ENCODE results near the gene DLG2.

DLG2 gene

GRCh38 chr11:84532364-84532763 is 1094.8 kb downstream of the DLG2 start:
- no peak for DNase-seq

DNA sequence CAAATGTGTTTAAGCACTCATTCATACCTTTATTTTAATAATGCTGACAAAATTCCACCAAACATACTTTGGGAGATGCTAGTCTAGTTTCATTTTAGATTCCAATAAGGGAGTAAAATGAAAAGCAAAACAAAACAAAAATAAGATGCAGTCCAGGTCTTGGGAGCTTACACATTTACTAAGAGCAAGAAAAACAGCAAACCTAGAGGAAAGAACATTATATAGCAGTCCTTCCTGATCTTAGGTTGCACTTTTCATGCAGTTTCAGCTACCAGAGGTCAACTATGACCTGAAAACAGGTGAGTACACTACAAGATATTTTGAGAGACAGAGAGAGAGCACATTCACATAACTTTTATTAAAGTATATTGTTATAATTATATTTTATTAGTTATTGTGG is 1100.9 kb downstream of the DLG2 start:
- DNase-seq: no peak

GRCh38 chr11:84524422-84525051 is 1102.6 kb downstream of the DLG2 start:
- DNase-seq: peak; percentile 53

GRCh38 chr11:84522331-84522730 is 1104.8 kb downstream of the DLG2 start:
- DNase-seq: no peak

DNA sequence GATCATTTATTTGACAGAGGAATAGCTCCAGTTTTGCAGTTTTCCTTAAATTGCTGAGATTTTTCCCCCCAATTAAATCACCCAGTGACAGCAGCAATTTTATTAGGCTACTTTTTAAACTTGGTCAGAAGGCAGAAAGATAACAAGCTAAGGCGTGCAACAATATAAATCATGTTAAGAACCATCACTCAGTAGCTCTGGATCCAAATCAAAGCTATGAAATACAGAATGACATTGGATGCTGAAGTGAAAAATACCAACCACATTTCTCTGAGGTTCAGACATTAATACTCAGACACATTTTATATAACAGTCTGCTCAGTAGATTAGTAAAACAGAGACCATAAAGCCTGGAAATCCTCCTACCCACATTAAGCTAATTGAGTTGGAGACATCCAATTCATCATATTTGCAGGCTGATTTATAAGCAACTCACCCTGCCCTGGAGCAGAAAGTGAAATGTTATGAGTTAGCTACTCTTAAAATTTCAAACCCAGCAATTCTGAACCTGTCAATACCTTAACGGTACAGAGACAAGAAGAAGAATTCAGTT is 1108.4 kb downstream of the DLG2 start:
- no peak for DNase-seq

- no peak for DNase-seq
These were observed 1112.7 kb downstream of the DLG2 start for GRCh38 chr11:84514436-84514835.

GRCh38 chr11:84503503-84503902 is 1123.6 kb downstream of the DLG2 start:
- DNase-seq: no peak

DNA sequence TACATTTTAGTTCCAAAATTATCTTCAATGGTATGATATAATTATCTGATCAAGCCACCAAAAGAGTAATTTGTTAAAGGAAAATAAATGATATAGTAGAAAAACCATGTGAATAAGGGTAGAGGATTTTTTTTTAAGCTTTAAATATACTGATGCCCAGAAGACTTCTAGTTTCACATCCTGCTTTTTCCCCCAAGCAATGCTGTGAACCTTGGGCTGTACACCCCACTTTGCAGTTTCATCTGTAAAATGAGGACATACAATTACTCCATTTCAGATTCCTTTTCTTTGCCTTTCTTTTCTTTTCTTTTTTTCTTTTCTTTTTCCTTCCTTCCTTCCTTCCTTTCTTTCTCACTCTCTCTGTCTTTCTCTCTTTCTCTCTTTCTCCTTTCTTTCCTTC is 1125.4 kb downstream of the DLG2 start:
- DNase-seq: no peak

DNA sequence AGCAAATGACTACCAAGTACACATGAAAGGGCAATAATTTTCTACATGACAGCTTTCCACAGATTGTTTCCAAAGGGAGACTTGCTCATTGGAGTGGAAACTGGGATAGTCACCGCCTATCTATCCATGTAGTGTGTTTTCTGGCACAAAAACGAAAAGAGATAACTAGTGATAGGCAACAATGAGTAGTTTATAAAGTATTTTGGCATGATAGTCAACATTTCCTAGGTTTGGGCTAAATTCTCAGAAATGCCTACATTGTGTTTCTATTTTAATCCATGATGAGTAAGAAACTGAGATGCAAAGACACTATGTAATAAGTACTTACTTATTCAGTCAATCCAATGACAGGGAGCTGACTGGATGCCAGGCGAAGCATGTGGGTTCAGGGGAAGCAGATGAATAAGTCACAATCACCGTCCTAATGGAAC is 1129.1 kb downstream of the DLG2 start:
- DNase-seq: peak; percentile 75

- no peak for DNase-seq
These were observed 1130.0 kb downstream of the DLG2 start for GRCh38 chr11:84497181-84497580.

DNA sequence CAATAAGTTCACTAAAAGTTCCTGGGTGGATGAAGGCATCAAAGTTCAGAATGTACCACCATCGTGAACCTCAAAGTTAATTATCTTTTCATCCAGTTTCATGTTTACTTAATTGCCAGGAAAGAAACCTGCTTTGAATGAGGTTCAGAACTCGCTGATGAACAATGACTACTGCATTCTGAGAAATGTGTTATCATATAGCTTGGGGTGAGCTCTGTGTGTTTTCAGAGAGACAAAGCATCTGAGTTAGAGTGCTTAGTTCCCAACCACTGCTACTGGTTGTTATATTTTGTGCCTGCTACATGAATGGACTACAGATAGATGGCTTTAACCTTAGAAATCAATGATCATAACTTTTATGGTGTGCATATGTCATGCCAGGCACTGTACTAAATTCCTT is 1131.0 kb downstream of the DLG2 start:
- DNase-seq: no peak

DNA sequence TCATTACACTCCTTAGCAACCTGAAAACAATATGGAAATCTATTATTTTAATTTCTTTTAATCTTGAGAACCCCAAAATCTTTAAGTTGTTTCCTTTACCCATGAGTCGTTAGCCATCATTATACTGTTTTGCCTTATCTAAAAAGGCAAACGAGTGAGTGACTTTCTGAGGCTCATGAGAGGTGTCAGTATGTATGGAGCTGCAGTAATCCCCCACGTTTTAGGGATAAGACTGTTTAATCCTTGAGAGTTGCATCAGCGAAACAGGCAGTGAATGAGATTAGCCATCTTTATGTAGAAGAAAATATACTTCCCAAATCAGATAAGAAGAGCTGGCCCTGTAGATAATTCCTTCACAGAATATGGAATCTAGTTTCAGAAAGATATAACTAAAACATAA is 1147.0 kb downstream of the DLG2 start:
- peak; percentile 73 for DNase-seq

DNA sequence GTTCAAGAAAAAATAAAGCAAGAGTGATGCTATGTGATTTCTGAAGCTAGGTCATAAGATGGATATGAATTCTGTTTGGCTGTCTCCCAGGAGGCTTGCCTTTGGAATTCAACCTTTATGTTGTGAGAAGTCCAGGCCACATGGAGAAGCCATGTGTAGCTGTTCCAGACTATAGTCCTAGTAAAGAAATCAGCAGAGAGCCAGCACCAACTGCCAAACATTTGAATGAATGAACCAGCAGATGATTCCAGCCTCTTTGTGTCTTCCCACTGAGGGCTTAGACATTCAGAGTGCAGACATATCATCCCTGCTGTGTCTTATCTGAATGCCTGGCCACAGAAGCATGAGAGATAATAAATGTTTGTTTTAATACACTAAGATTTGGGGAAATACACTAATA is 1150.6 kb downstream of the DLG2 start:
- DNase-seq: no peak

DNA sequence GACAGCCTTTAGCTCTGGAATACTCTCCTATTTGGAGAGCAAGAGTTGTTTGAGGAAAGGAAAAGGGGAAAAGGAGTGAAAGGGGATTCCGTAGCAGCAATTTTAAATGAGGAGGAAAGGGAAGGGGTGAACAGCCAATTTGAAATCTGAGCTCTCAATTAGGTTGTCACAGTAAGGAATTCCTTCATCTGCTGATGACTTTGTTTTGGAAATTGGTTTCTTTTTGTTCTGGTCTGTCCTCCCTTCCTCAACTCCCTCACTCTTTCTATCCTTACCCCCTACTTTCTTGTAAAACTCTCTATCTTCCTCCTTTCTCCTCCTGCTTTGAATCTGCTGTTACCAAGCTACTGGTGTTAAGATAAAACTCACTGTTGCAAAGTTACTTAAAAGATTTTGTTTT is 1155.6 kb downstream of the DLG2 start:
- no peak for DNase-seq

DNA sequence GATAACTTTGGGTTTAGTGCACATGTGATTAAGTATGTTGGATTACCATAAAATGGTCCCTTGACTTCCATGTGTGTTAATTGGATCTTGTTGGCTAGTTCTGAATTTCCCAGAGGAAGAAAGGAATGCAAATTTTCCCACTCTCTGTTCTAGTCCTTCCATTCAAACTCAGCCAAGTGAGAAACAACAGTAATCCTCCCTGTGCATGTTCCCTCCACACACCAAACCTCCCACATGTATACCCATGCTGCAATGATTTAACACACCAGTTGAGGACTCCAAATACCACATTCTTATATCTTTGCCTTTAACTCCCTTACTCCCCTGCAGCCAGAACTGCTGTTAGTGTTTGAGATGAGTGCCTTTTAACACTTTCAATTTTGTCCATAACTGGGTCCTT is 1158.9 kb downstream of the DLG2 start:
- DNase-seq: no peak

GRCh38 chr11:84465040-84465439 is 1162.1 kb downstream of the DLG2 start:
- peak; percentile 41 for DNase-seq

- peak; percentile 23 for DNase-seq
These were observed 1171.5 kb downstream of the DLG2 start for GRCh38 chr11:84455691-84456090.

GRCh38 chr11:84452211-84452610 is 1174.9 kb downstream of the DLG2 start:
- DNase-seq: no peak

DNA sequence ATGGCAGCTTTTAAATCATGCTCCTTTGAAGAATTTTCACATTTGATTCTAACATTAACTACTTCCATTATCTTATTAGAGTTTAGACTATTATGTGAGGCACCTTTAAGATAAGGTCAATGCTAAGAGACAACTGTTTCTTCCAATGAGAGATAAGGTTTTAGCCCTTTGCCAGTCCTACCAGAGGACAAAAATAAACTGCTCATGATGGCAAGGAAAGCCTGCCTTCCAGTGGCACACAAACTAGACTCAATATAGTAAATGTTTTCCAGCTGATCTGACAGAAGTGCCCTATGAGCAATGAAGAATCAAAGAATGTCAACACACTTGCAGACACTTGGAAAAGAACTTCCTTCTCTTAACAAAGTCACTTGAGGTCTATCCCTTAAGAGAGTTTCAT is 1188.6 kb downstream of the DLG2 start:
- DNase-seq: no peak

GRCh38 chr11:84437071-84437980 is 1189.8 kb downstream of the DLG2 start:
- DNase-seq: peak; percentile 46

DNA sequence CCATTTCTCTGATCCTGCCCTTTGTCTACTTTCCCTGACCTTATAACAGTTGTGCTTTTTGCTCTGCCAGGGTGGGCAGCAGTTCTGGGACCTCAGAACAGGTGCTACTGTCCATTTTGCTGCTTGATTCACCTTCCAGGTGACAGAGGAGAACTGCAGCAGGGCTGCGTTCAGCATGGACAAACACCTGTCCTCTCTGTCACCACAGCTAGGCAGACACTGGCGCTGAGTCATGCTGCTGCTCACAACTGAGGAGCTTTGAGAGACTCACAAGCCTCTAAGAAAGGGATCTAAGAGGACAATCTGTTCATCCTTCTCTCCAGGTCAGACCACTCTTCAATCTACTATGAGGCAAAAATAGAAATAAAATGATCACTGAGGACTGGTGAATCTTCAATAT is 1196.5 kb downstream of the DLG2 start:
- no peak for DNase-seq

- no peak for DNase-seq
These were observed 1201.5 kb downstream of the DLG2 start for GRCh38 chr11:84425673-84426072.

GRCh38 chr11:84420271-84420670 is 1206.9 kb downstream of the DLG2 start:
- DNase-seq: peak; percentile 39

GRCh38 chr11:84419616-84420015 is 1207.5 kb downstream of the DLG2 start:
- DNase-seq: peak; percentile 62
